ENCODE data around the gene MYB.

GRCh38 chr6:135167617-135168016 lies 13.5 kb upstream of the MYB start:
- no peak for TF ChIP-seq GATA3 (IDR thresholded peaks at IDR 0.05; ENCODE audit: low read depth, low read length)
- no peak for TF ChIP-seq GATA2 (IDR thresholded peaks at IDR 0.05; ENCODE audit: low read depth, low read length)

All from SH-SY5Y (cell line).